Measurements from ENCODE around the gene NADK2. TPM values are rescaled to one million over a fixed set of nuclear protein-coding genes. Genes with fewer than 3 reads are reported as not detected.

NADK2 gene, protein sequence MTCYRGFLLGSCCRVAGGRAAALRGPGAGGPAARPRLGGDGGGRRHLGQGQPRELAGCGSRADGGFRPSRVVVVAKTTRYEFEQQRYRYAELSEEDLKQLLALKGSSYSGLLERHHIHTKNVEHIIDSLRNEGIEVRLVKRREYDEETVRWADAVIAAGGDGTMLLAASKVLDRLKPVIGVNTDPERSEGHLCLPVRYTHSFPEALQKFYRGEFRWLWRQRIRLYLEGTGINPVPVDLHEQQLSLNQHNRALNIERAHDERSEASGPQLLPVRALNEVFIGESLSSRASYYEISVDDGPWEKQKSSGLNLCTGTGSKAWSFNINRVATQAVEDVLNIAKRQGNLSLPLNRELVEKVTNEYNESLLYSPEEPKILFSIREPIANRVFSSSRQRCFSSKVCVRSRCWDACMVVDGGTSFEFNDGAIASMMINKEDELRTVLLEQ
- total RNA-seq, result 18.5 and 25.1 TPM in 2 replicates

GRCh38 chr5:36241631-36242533 is at the start of gene NADK2:
TSS of gene NADK2 (minus strand) at chr5:36241925. CDS start at chr5:36241798, 127 bp downstream.

GRCh38 chr5:36151434-36152323 is 90.0 kb downstream of the NADK2 start, which contains the start of the genes LMBRD2 and SKP2:
TSS of gene LMBRD2 (minus strand) at chr5:36151887. CDS start at chr5:36143349, 8,538 bp downstream.
TSS of gene SKP2 (plus strand) at chr5:36152111. CDS start at chr5:36152263, 152 bp downstream.

Other genes with a start within 250 kb of the NADK2 start
- not detected in 2 replicates for gene UGT3A2, start 175.0 kb downstream of the NADK2 start, total RNA-seq
- gene LMBRD2, start 90.0 kb downstream of the NADK2 start, total RNA-seq, result 5.5 and 7.9 TPM in 2 replicates
- 28.6 and 42.2 TPM in 2 replicates for gene SKP2, start 89.8 kb downstream of the NADK2 start, total RNA-seq
- not detected in 2 replicates for gene RANBP3L, start 60.0 kb upstream of the NADK2 start, total RNA-seq

All from epithelial cell of umbilical artery (primary cell).